Prostate gland (tissue), 2 donors: ENCODE data around the gene FOXE3.

ENCODE experiments used
- CTCF ChIP-seq, 4 experiments: fragments of 200-600 bp in 2 of 4; fragments of 450-650 bp in 2 of 4; sonication (generic) in 2 of 4; IDR thresholded peaks; 1 replicate in 3 of 4; 2 replicates in 1 of 4; pipeline ENCODE4 v1.5.1; 2016 to 2019; ENCODE audit warnings: antibody characterized with exemption in 4 of 4, mild to moderate bottlenecking in 2 of 4, moderate library complexity in 2 of 4
- POLR2A ChIP-seq: fragments of 450-650 bp; IDR thresholded peaks from one replicate; pipeline ENCODE4 v1.6.1; 2016; ENCODE audit warnings: antibody characterized with exemption, mild to moderate bottlenecking
- POLR2AphosphoS5 ChIP-seq: sonication (generic); formaldehyde crosslinking; IDR thresholded peaks from one replicate; pipeline ENCODE4 v1.6.1; 2017; ENCODE audit warnings: antibody characterized with exemption

GRCh38 chr1:47440599-47441081 lies 24.6 kb downstream of the FOXE3 start:
- TF ChIP-seq CTCF (IDR thresholded peaks at IDR 0.05), result no peak
- no peak for TF ChIP-seq POLR2AphosphoS5
- TF ChIP-seq POLR2A, result no peak
